HS-5 (cell line): ENCODE measurements around the gene MINDY4B.
A peak's percentile ranks its signal among the peaks of the same experiment; 100 is the strongest.

Experiments
- DNase-seq: peaks from one replicate; pipeline ENCODE4 v3.0.0-alpha.2; 2012; ENCODE audit warnings: low read depth

The MINDY4B gene

GRCh38 chr3:150905339-150905738 is at the start of gene MINDY4B:
Gene MINDY4B, minus strand, starts transcription at chr3:150905439. Its CDS starts 0 bp downstream, at chr3:150905439.
- no peak for DNase-seq

- DNase-seq, result no peak
Observed at GRCh38 chr3:150951923-150952322, 46.7 kb upstream of the MINDY4B start.

GRCh38 chr3:150945226-150946032 is 40.2 kb upstream of the MINDY4B start:
- DNase-seq, result peak; percentile 75

- no peak for DNase-seq
Observed at GRCh38 chr3:150942221-150942620, 37.0 kb upstream of the MINDY4B start.

GRCh38 chr3:150936693-150937092 is 31.5 kb upstream of the MINDY4B start:
- no peak for DNase-seq

- no peak for DNase-seq
Observed at GRCh38 chr3:150933473-150933995, 28.3 kb upstream of the MINDY4B start.

GRCh38 chr3:150931745-150932144 is 26.5 kb upstream of the MINDY4B start:
- no peak for DNase-seq

GRCh38 chr3:150930839-150931238 is 25.6 kb upstream of the MINDY4B start:
- DNase-seq, result no peak

- no peak for DNase-seq
Observed at GRCh38 chr3:150928234-150928633, 23.0 kb upstream of the MINDY4B start.

- DNase-seq, result no peak
Observed at GRCh38 chr3:150926328-150926727, 21.1 kb upstream of the MINDY4B start.

- DNase-seq, result no peak
Observed at GRCh38 chr3:150925751-150926201, 20.5 kb upstream of the MINDY4B start.

- DNase-seq, result no peak
Observed at GRCh38 chr3:150922611-150923010, 17.4 kb upstream of the MINDY4B start.

GRCh38 chr3:150921209-150921608 is 16.0 kb upstream of the MINDY4B start:
- no peak for DNase-seq

GRCh38 chr3:150920236-150920635 is 15.0 kb upstream of the MINDY4B start:
- no peak for DNase-seq

- DNase-seq, result no peak
Observed at GRCh38 chr3:150917951-150918350, 12.7 kb upstream of the MINDY4B start.

GRCh38 chr3:150913133-150913922 is 8.1 kb upstream of the MINDY4B start:
- DNase-seq, result no peak

- no peak for DNase-seq
Observed at GRCh38 chr3:150912501-150912900, 7.3 kb upstream of the MINDY4B start.

- no peak for DNase-seq
Observed at GRCh38 chr3:150911771-150912170, 6.5 kb upstream of the MINDY4B start.

- no peak for DNase-seq
Observed at GRCh38 chr3:150906461-150906860, 1.2 kb upstream of the MINDY4B start.

- DNase-seq, result no peak
Observed at GRCh38 chr3:150905746-150906145, 507 bp upstream of the MINDY4B start.

- DNase-seq, result no peak
Observed at GRCh38 chr3:150902988-150903387, 2.3 kb downstream of the MINDY4B start.

- no peak for DNase-seq
Observed at GRCh38 chr3:150901793-150902192, 3.4 kb downstream of the MINDY4B start.

- DNase-seq, result no peak
Observed at GRCh38 chr3:150899141-150899540, 6.1 kb downstream of the MINDY4B start.
